Fibroblast of villous mesenchyme (primary cell): ENCODE data around the gene TMEM250. TPM values are rescaled to one million over a fixed set of nuclear protein-coding genes. Genes with fewer than 3 reads are reported as not detected.
"Not testable (repeated sequence)": the region's sequence is repeated elsewhere in the genome, so short reads cannot be mapped to it uniquely, and the experiment has no call there.

Source experiments
- DNase-seq: peaks from one replicate; pipeline ENCODE4 v3.0.0-alpha.2; 2010; ENCODE audit warnings: low read depth
- H3K4me3 ChIP-seq: 2 replicates; pipeline ENCODE4 v1.5.1; 2011; ENCODE audit warnings: low read depth, mild to moderate bottlenecking, low read length
- total RNA-seq: library from RNA; depleted of rRNA; stranded (reverse); fragments of >200 nt; gene quantifications from 2 replicates; pipeline ENCODE4 v1.2.3, GENCODE V29; 2012
- TF ChIP-seq, protein P1 (sequence below): IDR thresholded peaks from 2 replicates; pipeline ENCODE4 v1.5.1; 2012; ENCODE audit warnings: low read depth, mild to moderate bottlenecking, low read length; ENCODE audit not compliant: insufficient read depth

TMEM250 gene
- total RNA-seq, 1 donor = 39.7 TPM

DNA sequence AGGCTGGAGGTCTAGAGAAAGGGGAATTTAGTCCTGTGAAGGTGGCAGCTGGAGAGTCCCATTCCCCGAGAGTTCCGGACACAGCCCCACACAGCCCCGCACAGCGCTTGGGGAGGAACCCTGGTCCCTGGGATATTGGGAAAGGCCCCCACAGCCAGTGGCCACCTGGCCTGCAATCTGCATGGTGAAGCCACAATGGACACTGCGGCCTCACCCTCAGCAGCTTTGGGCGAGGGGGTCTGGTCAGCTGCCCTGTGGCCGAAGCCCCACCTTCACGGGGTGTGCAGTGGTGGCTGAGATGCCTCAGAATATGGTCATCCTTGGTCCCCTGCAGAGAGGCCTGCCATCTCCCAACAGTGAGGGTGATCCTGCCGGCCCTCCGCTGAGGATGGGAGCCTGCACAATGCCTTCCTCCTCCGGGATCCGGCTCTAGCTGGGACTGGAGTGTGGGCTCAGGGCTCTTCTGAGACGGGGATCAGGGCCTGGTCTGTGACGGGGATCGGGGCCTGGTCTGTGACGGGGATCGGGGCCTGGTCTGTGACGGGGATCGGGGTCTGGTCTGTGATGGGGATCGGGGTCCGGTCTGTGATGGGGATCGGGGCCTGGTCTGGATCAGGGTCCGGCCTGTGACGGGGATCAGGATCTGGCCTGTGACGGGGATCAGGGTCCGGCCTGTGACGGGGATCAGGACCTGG, 33.3 kb upstream of the TMEM250 start:
- TF ChIP-seq, protein P1, sequence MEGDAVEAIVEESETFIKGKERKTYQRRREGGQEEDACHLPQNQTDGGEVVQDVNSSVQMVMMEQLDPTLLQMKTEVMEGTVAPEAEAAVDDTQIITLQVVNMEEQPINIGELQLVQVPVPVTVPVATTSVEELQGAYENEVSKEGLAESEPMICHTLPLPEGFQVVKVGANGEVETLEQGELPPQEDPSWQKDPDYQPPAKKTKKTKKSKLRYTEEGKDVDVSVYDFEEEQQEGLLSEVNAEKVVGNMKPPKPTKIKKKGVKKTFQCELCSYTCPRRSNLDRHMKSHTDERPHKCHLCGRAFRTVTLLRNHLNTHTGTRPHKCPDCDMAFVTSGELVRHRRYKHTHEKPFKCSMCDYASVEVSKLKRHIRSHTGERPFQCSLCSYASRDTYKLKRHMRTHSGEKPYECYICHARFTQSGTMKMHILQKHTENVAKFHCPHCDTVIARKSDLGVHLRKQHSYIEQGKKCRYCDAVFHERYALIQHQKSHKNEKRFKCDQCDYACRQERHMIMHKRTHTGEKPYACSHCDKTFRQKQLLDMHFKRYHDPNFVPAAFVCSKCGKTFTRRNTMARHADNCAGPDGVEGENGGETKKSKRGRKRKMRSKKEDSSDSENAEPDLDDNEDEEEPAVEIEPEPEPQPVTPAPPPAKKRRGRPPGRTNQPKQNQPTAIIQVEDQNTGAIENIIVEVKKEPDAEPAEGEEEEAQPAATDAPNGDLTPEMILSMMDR = no peak
- DNase-seq = no peak
- H3K4me3 ChIP-seq = no peak overlapping the region

DNA sequence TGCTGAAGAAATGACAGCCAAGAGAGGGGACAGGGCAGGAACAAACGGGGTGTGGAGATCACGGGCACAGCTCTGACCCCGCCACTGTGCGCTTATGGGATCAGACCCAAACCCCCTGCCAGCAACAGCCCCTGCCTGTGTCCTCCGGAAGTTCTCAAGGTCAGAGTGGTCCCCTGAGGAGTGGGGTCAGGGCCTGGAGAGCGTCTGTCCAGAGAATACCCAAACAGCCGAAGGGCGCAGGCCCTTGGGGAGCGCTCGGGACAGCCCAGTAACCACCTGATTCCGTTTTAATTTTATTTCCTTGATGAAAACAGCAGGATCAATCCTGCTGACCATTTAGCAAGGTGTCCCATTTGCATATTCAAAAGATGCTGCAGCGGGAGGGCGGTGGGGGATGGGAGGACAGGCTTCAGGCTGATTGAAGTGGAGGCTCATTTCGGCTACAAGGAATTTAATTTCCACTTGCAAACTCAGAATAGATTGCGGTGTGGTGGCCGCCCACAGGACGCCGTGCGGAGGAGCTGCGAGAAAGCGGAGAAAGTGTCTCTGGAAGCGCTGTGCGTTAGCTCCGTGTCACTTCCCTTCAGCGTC, 32.6 kb upstream of the TMEM250 start:
- DNase-seq = no peak
- TF ChIP-seq, protein P1 = no peak
- H3K4me3 ChIP-seq = no peak overlapping the region

DNA sequence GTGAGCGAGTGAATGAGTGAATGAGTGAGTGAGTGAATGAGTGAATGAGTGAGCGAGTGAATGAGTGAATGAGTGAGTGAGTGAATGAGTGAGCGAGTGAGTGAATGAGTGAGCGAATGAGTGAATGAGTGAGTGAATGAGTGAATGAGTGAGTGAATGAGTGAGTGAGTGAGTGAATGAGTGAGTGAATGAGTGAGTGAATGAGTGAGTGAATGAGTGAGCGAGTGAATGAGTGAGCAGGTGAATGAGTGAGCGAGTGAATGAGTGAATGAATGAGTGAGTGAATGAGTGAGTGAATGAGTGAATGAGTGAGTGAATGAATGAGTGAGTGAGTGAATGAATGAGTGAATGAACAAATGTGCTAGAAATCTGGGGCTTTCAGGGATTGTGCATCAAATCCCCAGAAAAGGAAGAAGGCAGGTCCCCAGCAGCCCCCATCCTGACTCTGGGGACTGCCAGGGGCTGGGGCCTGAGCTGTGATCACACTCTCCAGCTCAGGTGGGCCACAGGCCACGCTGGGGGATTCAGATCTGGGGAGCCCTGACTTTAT, 32.1 kb upstream of the TMEM250 start:
- not testable (repeated sequence) for DNase-seq

DNA sequence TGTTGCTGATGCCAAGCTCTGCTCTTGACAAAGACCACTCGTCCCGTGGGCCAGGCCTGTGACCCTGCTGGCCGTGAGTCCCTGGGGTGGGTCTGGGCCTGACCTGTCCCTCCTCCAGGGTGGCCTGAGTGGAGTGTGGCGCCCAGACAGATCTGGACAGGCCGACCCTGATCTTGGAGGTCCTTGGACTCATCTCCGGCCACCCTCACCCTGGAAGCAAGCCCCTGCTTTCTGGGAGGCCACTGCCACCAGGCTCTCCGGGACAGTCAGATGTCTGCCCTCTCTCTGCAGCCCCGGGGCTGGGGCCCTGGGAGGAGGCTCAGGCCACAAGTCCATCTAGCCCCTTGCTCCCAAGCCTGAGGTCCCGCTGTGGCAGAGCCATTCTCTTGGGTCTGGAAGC, 31.2 kb upstream of the TMEM250 start:
- no peak for DNase-seq
- H3K4me3 ChIP-seq = no peak overlapping the region
- TF ChIP-seq, protein P1 = no peak

More for the DNA sequence above, 32.1 kb upstream of the TMEM250 start:
- H3K4me3 ChIP-seq = not testable (repeated sequence)

DNA sequence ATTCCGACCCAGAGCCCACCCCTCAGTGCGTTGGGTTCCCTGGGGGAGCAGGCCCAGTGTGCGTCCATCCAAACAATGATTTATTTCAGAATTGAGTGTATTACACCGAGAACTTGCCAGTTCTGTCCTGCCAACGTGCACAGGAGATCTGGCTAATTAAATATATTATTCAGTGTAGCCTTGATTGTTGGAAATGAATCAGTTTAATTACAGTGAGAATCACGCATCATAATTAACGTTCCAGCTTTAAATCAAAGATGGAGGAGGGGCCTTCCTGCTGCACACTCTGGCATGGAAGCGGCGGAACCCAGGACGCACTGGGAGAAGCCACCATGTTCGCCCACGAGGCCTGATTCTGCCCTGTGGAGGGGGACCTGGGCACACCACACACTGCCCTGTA, 30.7 kb upstream of the TMEM250 start:
- DNase-seq = no peak
- no peak overlapping the region for H3K4me3 ChIP-seq
- TF ChIP-seq, protein P1 = no peak

DNA sequence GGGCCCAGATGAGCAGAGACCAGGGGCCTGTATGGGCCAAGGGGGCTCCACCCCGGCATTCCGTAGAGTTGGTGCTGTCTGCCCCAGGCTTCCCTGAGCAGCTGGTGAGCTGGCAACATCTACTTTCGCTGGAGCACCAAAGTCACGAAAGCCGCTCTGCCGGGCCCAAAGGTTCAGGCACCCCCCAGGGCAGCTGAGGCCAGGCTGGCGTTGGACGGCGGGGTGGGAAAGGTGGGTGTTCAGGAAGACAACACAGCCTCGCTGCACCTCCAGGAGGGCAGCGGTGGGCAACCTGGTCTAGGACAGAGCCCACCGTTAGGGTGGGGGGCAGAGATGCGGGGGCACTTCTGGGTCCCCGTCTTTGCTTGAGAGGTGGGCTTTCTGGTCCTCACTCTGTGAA, 30.1 kb upstream of the TMEM250 start:
- no peak for DNase-seq
- TF ChIP-seq, protein P1 = no peak

DNA sequence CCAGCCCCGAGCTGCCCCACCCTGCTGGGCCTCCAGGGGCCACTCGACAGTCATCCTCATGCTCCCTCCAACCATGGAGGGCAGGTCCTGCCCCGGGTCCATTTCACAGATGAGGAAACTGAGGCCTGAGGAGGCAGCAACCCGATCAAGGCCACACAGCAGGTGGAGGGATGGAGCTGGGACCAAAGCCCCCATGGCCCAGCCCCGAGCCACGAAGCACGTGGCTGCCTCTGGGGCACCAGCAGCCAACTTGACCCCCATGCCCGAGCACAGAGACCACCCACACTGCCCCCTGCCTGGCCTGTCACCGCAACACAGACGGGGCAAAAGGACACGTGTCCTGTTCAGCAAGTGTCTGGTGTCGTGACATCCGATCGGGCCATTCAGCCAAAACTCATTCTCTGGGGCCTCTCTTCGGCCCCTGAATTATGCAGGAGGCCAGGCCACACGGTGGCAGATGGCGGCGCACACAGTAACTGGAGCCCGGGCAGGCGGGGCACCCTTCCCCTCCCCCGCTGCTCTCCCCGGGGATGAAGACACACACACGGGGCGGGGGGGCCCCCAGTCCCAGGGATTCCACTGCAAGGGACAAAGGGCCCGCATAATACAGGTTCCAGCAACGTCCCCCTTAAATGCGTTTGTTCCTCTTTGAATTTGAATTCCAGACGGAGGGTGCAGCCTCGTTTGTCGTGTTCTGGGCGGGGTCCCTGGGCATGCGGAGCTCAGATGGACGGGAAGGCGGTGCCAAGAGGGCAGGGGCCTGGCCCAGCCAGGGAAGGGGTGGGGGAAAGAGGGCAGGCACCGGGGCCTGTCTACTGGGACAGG, 29.4 kb upstream of the TMEM250 start:
- H3K4me3 ChIP-seq = no peak overlapping the region
- no peak for DNase-seq
- TF ChIP-seq, protein P1 = no peak

More for the DNA sequence above, 30.1 kb upstream of the TMEM250 start:
- H3K4me3 ChIP-seq = no peak overlapping the region
